HG02610 (cell line): ENCODE data around the gene UNC13B.
"Not testable (repeated sequence)": the region's sequence is repeated elsewhere in the genome, so short reads cannot be mapped to it uniquely, and the experiment has no call there.

Experiments
- ATAC-seq: cut with Tn5 transposase; IDR thresholded peaks from one replicate; pipeline ENCODE4 v1.9.1; 2021; ENCODE audit warnings: mild to moderate bottlenecking, moderate library complexity; ENCODE audit not compliant: unreplicated experiment

UNC13B gene

GRCh38 chr9:35161713-35162604, at the start of gene UNC13B:
TSS of gene UNC13B (plus strand) at chr9:35162009. CDS start at chr9:35162284, 275 bp downstream.
- ATAC-seq, result no peak

GRCh38 chr9:35112257-35113020, 49.4 kb upstream of the UNC13B start:
- no peak for ATAC-seq

GRCh38 chr9:35114113-35114839, 47.5 kb upstream of the UNC13B start:
- peak; percentile 23 for ATAC-seq

- ATAC-seq, result no peak
Observed at GRCh38 chr9:35114840-35115628, 46.8 kb upstream of the UNC13B start.

GRCh38 chr9:35115680-35116538, 45.9 kb upstream of the UNC13B start, which contains the start of gene ATOSB:
TSS of gene ATOSB (minus strand) at chr9:35115862. CDS start at chr9:35108274, 7,588 bp downstream.
- peak; percentile 53 for ATAC-seq

GRCh38 chr9:35116539-35116897, 45.3 kb upstream of the UNC13B start:
- no peak for ATAC-seq

GRCh38 chr9:35116898-35117551, 44.8 kb upstream of the UNC13B start:
- peak; percentile 34 for ATAC-seq

- no peak for ATAC-seq
Observed at GRCh38 chr9:35134920-35135319, 26.9 kb upstream of the UNC13B start.

GRCh38 chr9:35135988-35136387, 25.8 kb upstream of the UNC13B start:
- no peak for ATAC-seq

- no peak for ATAC-seq
Observed at GRCh38 chr9:35136866-35137265, 24.9 kb upstream of the UNC13B start.

- ATAC-seq, result no peak
Observed at GRCh38 chr9:35140093-35140492, 21.7 kb upstream of the UNC13B start.

- ATAC-seq, result no peak
Observed at GRCh38 chr9:35142037-35142436, 19.8 kb upstream of the UNC13B start.

GRCh38 chr9:35147941-35148563, 13.8 kb upstream of the UNC13B start:
- ATAC-seq, result not testable (repeated sequence)

- ATAC-seq, result no peak
Observed at GRCh38 chr9:35152926-35153325, 8.9 kb upstream of the UNC13B start.

- no peak for ATAC-seq
Observed at GRCh38 chr9:35156781-35157180, 5.0 kb upstream of the UNC13B start.

GRCh38 chr9:35157836-35158235, 4.0 kb upstream of the UNC13B start:
- ATAC-seq, result not testable (repeated sequence)

- no peak for ATAC-seq
Observed at GRCh38 chr9:35158501-35159280, 3.1 kb upstream of the UNC13B start.
